ENCODE measurements around the gene SLC16A10. TPM values are rescaled to one million over a fixed set of nuclear protein-coding genes. Genes with fewer than 3 reads are reported as not detected.

The SLC16A10 gene
- total and polyA plus RNA-seq, 2 of the 8 experiments (the other 6 are each of a cell fraction or from before 2014, with no cell fraction given): 18.6 to 23.2 TPM

GRCh38 chr6:111230351-111231089 lies 143.2 kb downstream of the SLC16A10 start (continued):
- no peak for TF ChIP-seq CBX5 (IDR thresholded peaks at IDR 0.05; ENCODE audit: low read depth, low read length)
- no peak for TF ChIP-seq ASH2L (IDR thresholded peaks at IDR 0.05; ENCODE audit: low read length)
- no peak for TF ChIP-seq TAF1 (IDR thresholded peaks at IDR 0.05; ENCODE audit: low read depth, low read length)
- no peak for TF ChIP-seq JUN (IDR thresholded peaks at IDR 0.05; ENCODE audit: low read depth, low read length)
- no peak for TF ChIP-seq BCL11A (IDR thresholded peaks at IDR 0.05; ENCODE audit: low read depth in 2 of 2, low read length in 2 of 2)
- TF ChIP-seq POU5F1 (IDR thresholded peaks at IDR 0.05; ENCODE audit: low read depth, low read length): no peak
